Motor neuron (in vitro differentiated cells): ENCODE data around the gene PAQR8. TPM values are rescaled to one million over a fixed set of nuclear protein-coding genes. Genes with fewer than 3 reads are reported as not detected.
A peak's percentile ranks its signal among the peaks of the same experiment; 100 is the strongest.

ENCODE experiments used
- ATAC-seq, 8 experiments: fragments of 200-7000 bp; cut with Tn5 transposase; replicated peaks in 6 of 8; 2 replicates each; pipeline ENCODE4 v1.8.0; 2021; ENCODE audit warnings: mild to moderate bottlenecking in 8 of 8, moderate library complexity in 8 of 8
- H3K27ac ChIP-seq, 2 donors: fragments of 250-450 bp; sonication (Bioruptor Pico); 2 replicates each; pipeline ENCODE4 v1.9.0; 2021; ENCODE audit warnings: antibody characterized with exemption in 2 of 2, mild to moderate bottlenecking in 2 of 2, moderate library complexity in 1 of 2
- H3K4me1 ChIP-seq, 2 donors: fragments of 250-450 bp; sonication (Bioruptor Pico); replicated peaks in 1 of 2; 2 replicates each; pipeline ENCODE4 v1.6.1; 2021; ENCODE audit warnings: antibody characterized with exemption in 2 of 2, mild to moderate bottlenecking in 2 of 2, moderate library complexity in 1 of 2
- H3K4me3 ChIP-seq, 5 donors: fragments of 250-450 bp; sonication (Bioruptor Pico); 2 replicates each; pipeline ENCODE4 v1.9.0; 2021; ENCODE audit warnings: antibody characterized with exemption in 5 of 5, mild to moderate bottlenecking in 5 of 5, moderate library complexity in 4 of 5
- WGBS, 10 experiments: fragments of 450-650 bp; shearing (Covaris generic); methylation state at CpG; one replicate each; pipeline ENCODE4 v1.0.0; 2022; 5-methylcytosine and 5-hydroxymethylcytosine counted together
- in situ Hi-C, 9 experiments: fragments of 400-800 bp; cut with MboI; loops; one replicate each; pipeline ENCODE4 v1.15.0; 2021; ENCODE audit warnings: low sequenced_read_pairs in 9 of 9, low pct_unique_long_range_greater_than_20kb in 2 of 9; ENCODE audit not compliant: unreplicated experiment in 9 of 9
- total RNA-seq, 8 experiments: library from RNA; unstranded; fragments of 300-600 nt; gene quantifications; 2 replicates each; pipeline versions ENCODE4 v1.2.3 to v1.2.4, GENCODE V29; 2022

Gene PAQR8
- total RNA-seq, 8 experiments from 2014 or later = 0.67 to 17.9 (median 5.2) TPM

DNA sequence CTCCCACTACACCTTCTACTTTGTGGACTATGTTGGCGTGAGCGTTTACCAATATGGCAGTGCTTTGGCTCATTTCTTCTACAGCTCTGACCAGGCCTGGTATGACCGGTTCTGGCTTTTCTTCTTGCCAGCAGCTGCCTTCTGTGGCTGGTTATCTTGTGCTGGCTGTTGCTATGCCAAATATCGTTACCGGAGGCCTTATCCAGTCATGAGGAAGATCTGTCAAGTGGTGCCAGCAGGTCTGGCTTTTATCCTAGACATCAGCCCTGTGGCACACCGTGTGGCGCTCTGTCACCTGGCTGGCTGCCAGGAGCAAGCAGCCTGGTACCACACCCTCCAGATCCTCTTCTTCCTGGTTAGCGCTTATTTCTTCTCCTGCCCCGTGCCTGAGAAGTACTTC lies 41.7 kb downstream of the PAQR8 start:
- Histone ChIP-seq H3K4me1 (peaks cover 0 to 2% of the 10 kb centered on the region in 2 donors), H3K27ac (no peak overlapping the region), H3K4me3 (no peak overlapping the region)
- in situ Hi-C loops = loop anchor here in 4 of 9 experiments (10.0 to 25.0 kb wide), 4 partner anchors 109 to 259 kb away; partner anchors contain the start of genes MCM3 (in 1 of the 4), TMEM14A (in 1 of the 4) and TRAM2 (in 1 of the 4)
- ATAC-seq = peak in 1 of 8 experiments; percentile 52
- WGBS, 10 experiments = 67 to 100% (median 98%) methylated on average over 2 to 8 of the region's 9 CpGs; no CpG with 5 or more reads in 2 of the 10 experiments

DNA sequence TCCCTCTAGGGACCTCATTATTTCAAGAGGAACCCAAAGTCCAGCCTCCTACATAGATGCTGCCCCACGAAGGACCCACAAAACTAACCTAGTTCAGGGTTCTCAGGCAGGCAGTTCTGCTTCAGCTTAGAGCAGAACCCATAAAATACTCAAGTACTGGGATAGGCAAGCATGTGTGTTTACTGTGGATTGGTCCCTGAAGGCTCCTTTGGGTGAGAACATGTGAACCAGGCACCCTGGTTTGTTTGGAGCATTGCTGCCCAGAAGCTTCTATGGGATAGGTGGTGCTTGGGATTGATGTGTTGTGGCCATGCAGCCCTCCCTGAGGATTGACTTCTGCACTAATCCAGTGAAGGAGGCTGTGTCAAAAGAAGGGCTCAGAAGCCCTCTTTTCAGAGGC lies 43.3 kb downstream of the PAQR8 start:
- peaks cover 0 to 3% of the 10 kb centered on the region in 2 donors for H3K4me1 ChIP-seq
- no peak overlapping the region for H3K27ac ChIP-seq
- no peak overlapping the region for H3K4me3 ChIP-seq
- in situ Hi-C loops = loop anchor here in 4 of 9 experiments (10.0 to 25.0 kb wide), 4 partner anchors 110 to 257 kb away; partner anchors contain the start of genes MCM3 (in 1 of the 4), TMEM14A (in 1 of the 4) and TRAM2 (in 1 of the 4)
- ATAC-seq = no peak
- 83 to 100% (median 100%) methylated on average over 1 of the region's 1 CpG; no CpG with 5 or more reads in 7 of the 10 experiments for WGBS, 10 experiments

DNA sequence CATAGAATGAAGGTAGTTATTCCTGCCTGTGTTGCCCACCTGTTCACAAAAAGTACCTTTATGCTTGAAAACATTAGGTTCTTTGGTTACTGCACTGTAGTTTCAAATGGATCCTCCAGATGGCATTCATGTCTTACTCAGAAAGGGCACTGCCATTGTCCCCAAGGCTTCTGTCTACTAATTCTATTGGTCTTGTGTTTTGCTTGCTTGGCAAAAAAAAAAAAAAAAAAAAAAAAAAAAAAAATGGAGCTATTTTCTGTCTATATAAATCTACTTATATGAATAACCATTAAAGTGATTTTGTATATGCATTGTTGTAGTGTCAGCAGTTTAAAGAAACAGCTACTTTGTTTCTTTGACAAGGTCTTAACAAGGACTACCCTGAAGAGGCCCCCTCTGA lies 45.5 kb downstream of the PAQR8 start:
- no peak overlapping the region for H3K4me3 ChIP-seq
- in situ Hi-C loops = loop anchor here in 4 of 9 experiments (10.0 to 25.0 kb wide), 4 partner anchors 113 to 255 kb away; partner anchors contain the start of genes MCM3 (in 1 of the 4), TMEM14A (in 1 of the 4) and TRAM2 (in 1 of the 4)
- ATAC-seq = peak in 4 of 8 experiments; percentile 46 to 69 (median 57)
- peaks cover 0 to 3% of the 10 kb centered on the region in 2 donors for H3K4me1 ChIP-seq
- H3K27ac ChIP-seq = no peak overlapping the region

DNA sequence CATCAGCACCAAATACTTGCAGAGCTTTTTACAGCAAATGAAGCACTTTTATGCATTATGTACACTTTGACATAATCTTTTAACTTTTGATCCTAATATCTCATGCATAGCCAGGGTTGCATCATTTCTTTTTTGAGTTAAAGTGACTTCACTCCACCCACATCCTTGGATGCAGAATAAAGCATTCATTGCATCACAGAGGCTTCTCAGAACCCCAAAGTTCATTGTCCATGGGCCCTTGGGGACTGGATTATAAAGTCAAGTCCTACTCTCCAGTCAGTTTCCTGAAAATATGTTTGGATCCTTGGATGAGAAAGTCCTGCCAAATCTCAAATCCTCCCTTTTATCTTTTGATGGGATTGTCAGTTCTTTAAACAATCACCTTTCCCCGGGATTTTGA lies 47.5 kb downstream of the PAQR8 start:
- H3K27ac ChIP-seq = no peak overlapping the region
- WGBS, 10 experiments = 0 to 100% (median 87%) methylated on average over 1 of the region's 1 CpG; no CpG with 5 or more reads in 2 of the 10 experiments
- peak in 2 of 8 experiments; percentile 74 to 76 for ATAC-seq
- in situ Hi-C loops = loop anchor here in 4 of 9 experiments (10.0 to 25.0 kb wide), 4 partner anchors 115 to 253 kb away; partner anchors contain the start of genes MCM3 (in 1 of the 4), TMEM14A (in 1 of the 4) and TRAM2 (in 1 of the 4)
- H3K4me1 ChIP-seq = peaks cover 0 to 3% of the 10 kb centered on the region in 2 donors
- H3K4me3 ChIP-seq = no peak overlapping the region

- in situ Hi-C loops = loop anchor here (10.0 to 25.0 kb wide), 6 partner anchors 124 to 254 kb away; partner anchors contain the start of genes MCM3 (in 1 of the 9), TMEM14A (in 1 of the 9) and TRAM2 (in 1 of the 9)
Observed at GRCh38 chr6:52410979-52411378, 49.0 kb downstream of the PAQR8 start.

GRCh38 chr6:52411911-52412310 lies 50.0 kb downstream of the PAQR8 start:
- in situ Hi-C loops = loop anchor here (10.0 to 25.0 kb wide), 6 partner anchors 125 to 253 kb away; partner anchors contain the start of genes MCM3 (in 1 of the 9), TMEM14A (in 1 of the 9) and TRAM2 (in 1 of the 9)
- WGBS, 10 experiments = 80 to 100% (median 92%) methylated on average over 1 to 4 of the region's 4 CpGs; no CpG with 5 or more reads in 1 of the 10 experiments
- no peak for ATAC-seq
- no peak overlapping the region for H3K27ac ChIP-seq
- H3K4me1 ChIP-seq = peaks cover 0 to 5% of the 10 kb centered on the region in 2 donors
- no peak overlapping the region for H3K4me3 ChIP-seq

More at GRCh38 chr6:52410979-52411378, 49.0 kb downstream of the PAQR8 start:
- no peak for ATAC-seq
- peaks cover 0 to 3% of the 10 kb centered on the region in 2 donors for H3K4me1 ChIP-seq
- no peak overlapping the region for H3K4me3 ChIP-seq
- no peak overlapping the region for H3K27ac ChIP-seq

- Histone ChIP-seq H3K4me1 (peaks cover 4 to 8% of the 10 kb centered on the region in 2 donors), H3K4me3 (no peak overlapping the region), H3K27ac (no peak overlapping the region)
- ATAC-seq = no peak
- WGBS, 10 experiments = 40 to 100% (median 88%) methylated on average over 1 of the region's 1 CpG; no CpG with 5 or more reads in 5 of the 10 experiments
- in situ Hi-C loops = loop anchor here (5.0 to 25.0 kb wide), 7 partner anchors 128 to 249 kb away; partner anchors contain the start of genes MCM3 (in 1 of the 9), TMEM14A (in 1 of the 9) and TRAM2 (in 1 of the 9)
Observed at GRCh38 chr6:52415333-52415732, 53.4 kb downstream of the PAQR8 start.

DNA sequence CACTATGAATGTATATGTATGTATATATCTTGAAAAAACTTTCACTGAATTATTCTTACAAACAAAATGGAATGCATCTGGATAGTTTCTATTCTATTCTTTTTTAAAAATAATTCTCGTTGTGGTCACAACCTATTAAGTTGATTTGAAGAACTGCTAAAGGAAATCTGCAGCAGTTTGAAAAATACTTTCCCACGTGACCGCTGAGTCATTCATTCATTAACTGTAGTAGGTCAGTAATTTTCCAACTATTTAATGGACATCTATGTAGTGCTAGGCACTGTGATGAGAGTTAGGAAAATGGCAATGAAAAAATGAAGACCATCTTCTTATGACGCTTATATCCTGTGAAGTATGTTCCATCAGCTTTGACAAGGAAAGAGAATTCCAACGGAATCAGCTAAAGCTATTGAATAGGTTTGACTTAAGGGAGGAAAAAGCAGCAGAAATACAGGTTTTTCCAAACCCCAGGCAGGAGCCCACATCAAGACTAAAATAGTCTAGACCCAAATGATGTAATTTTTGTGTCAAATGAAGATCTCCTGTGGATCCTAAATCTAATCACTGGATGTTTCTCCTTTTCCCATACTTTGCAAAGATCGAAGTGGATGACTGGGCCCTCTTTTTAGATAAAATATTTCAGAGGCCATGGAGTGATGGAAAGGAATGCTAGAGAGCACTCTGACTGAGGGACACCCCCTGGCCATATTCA lies 54.1 kb downstream of the PAQR8 start:
- 30 to 84% (median 56%) methylated on average over 2 to 6 of the region's 6 CpGs for WGBS, 10 experiments
- in situ Hi-C loops = loop anchor here (5.0 to 25.0 kb wide), 7 partner anchors 129 to 249 kb away; partner anchors contain the start of genes MCM3 (in 1 of the 9), TMEM14A (in 1 of the 9) and TRAM2 (in 1 of the 9)
- no peak for ATAC-seq
- no peak overlapping the region for H3K4me3 ChIP-seq
- peaks cover 4 to 8% of the 10 kb centered on the region in 2 donors for H3K4me1 ChIP-seq
- H3K27ac ChIP-seq = no peak overlapping the region

GRCh38 chr6:52416629-52417151 lies 54.7 kb downstream of the PAQR8 start:
- WGBS, 10 experiments = 0% methylated on average over 1 of the region's 1 CpG; no CpG with 5 or more reads in 4 of the 10 experiments
- peaks cover 8 to 10% of the 10 kb centered on the region in 2 donors for H3K4me1 ChIP-seq
- ATAC-seq = peak in 2 of 8 experiments; percentile 1
- no peak overlapping the region for H3K4me3 ChIP-seq
- H3K27ac ChIP-seq = no peak overlapping the region
- in situ Hi-C loops = loop anchor here (5.0 to 25.0 kb wide), 7 partner anchors 129 to 248 kb away; partner anchors contain the start of genes MCM3 (in 1 of the 9), TMEM14A (in 1 of the 9) and TRAM2 (in 1 of the 9)

GRCh38 chr6:52417675-52418111 lies 55.7 kb downstream of the PAQR8 start:
- WGBS, 10 experiments = 10 to 81% (median 60%) methylated on average over 1 to 5 of the region's 5 CpGs; no CpG with 5 or more reads in 3 of the 10 experiments
- Histone ChIP-seq H3K4me1 (peaks cover 8 to 12% of the 10 kb centered on the region in 2 donors), H3K27ac (no peak overlapping the region), H3K4me3 (no peak overlapping the region)
- in situ Hi-C loops = loop anchor here (5.0 to 25.0 kb wide), 7 partner anchors 130 to 247 kb away; partner anchors contain the start of genes MCM3 (in 1 of the 9), TMEM14A (in 1 of the 9) and TRAM2 (in 1 of the 9)
- peak in 2 of 8 experiments; percentile 13 to 15 for ATAC-seq

GRCh38 chr6:52418606-52419005 lies 56.7 kb downstream of the PAQR8 start:
- in situ Hi-C loops = loop anchor here (5.0 to 25.0 kb wide), 7 partner anchors 131 to 246 kb away; partner anchors contain the start of genes MCM3 (in 1 of the 9), TMEM14A (in 1 of the 9) and TRAM2 (in 1 of the 9)
- no peak for ATAC-seq
- WGBS, 10 experiments = 64 to 100% (median 91%) methylated on average over 1 to 2 of the region's 2 CpGs; no CpG with 5 or more reads in 2 of the 10 experiments
- H3K4me1 ChIP-seq = peaks cover 8 to 12% of the 10 kb centered on the region in 2 donors
- no peak overlapping the region for H3K4me3 ChIP-seq
- H3K27ac ChIP-seq = no peak overlapping the region
